SK-N-SH treated with all-trans-retinoic acid at 6 μM for 48 hours (cell line): ENCODE results near the gene SYNJ2.

Source experiments
- ATAC-seq: fragments of 200-7000 bp; cut with Tn5 transposase; 3 replicates; pipeline ENCODE4 v1.9.1; 2020; ENCODE audit warnings: mild to moderate bottlenecking, moderate library complexity
- ARNTL ChIP-seq: fragments of 450-650 bp; formaldehyde crosslinking; IDR thresholded peaks from 2 replicates; pipeline ENCODE4 v1.5.0; 2020; ENCODE audit warnings: low read depth, mild to moderate bottlenecking, moderate library complexity, borderline replicate concordance
- CREB5 ChIP-seq: fragments of 250-450 bp; sonication (Bioruptor Pico); IDR thresholded peaks from 2 replicates; pipeline ENCODE4 v1.5.1; 2020; ENCODE audit warnings: low read depth, mild to moderate bottlenecking, moderate library complexity
- CSDC2 ChIP-seq: fragments of 250-450 bp; sonication (Bioruptor Pico); IDR thresholded peaks from 2 replicates; pipeline ENCODE4 v1.5.0; 2020; ENCODE audit warnings: mild to moderate bottlenecking, moderate library complexity
- CSRNP3 ChIP-seq: fragments of 250-450 bp; sonication (Bioruptor Pico); IDR thresholded peaks from 2 replicates; pipeline ENCODE4 v1.5.1; 2021; ENCODE audit warnings: mild to moderate bottlenecking, moderate library complexity
- ESRRG ChIP-seq: fragments of 250-450 bp; sonication (Bioruptor Pico); IDR thresholded peaks from 2 replicates; pipeline ENCODE4 v1.6.1; 2021; ENCODE audit warnings: mild to moderate bottlenecking
- GLIS3 ChIP-seq: fragments of 250-450 bp; sonication (Bioruptor Pico); IDR thresholded peaks from 2 replicates; pipeline ENCODE4 v1.5.0; 2020; ENCODE audit warnings: mild to moderate bottlenecking, moderate library complexity
- ISL1 ChIP-seq: fragments of 250-450 bp; sonication (Bioruptor Pico); IDR thresholded peaks from 2 replicates; pipeline ENCODE4 v2.1.2; 2022; ENCODE audit warnings: mild to moderate bottlenecking, moderate library complexity
- OSR1 ChIP-seq: fragments of 250-450 bp; sonication (Bioruptor Pico); IDR thresholded peaks from 2 replicates; pipeline ENCODE4 v1.8.0; 2022; ENCODE audit warnings: moderate library complexity, mild to moderate bottlenecking, inconsistent platforms
- PATZ1 ChIP-seq: fragments of 250-450 bp; sonication (Bioruptor Pico); IDR thresholded peaks from 2 replicates; pipeline ENCODE4 v1.8.0; 2020; ENCODE audit warnings: mild to moderate bottlenecking, moderate library complexity, borderline replicate concordance
- PPARA ChIP-seq: fragments of 250-450 bp; sonication (Bioruptor Pico); IDR thresholded peaks from 2 replicates; pipeline ENCODE4 v1.5.0; 2020; ENCODE audit warnings: mild to moderate bottlenecking, borderline replicate concordance
- RARB ChIP-seq: fragments of 250-450 bp; sonication (Bioruptor Pico); IDR thresholded peaks from 2 replicates; pipeline ENCODE4 v1.8.0; 2021; ENCODE audit warnings: mild to moderate bottlenecking, moderate library complexity
- SNAI2 ChIP-seq: fragments of 250-450 bp; sonication (Bioruptor Pico); IDR thresholded peaks from 2 replicates; pipeline ENCODE4 v1.5.0; 2020; ENCODE audit warnings: mild to moderate bottlenecking, moderate library complexity
- TCF4 ChIP-seq: fragments of 250-450 bp; sonication (Bioruptor Pico); IDR thresholded peaks from 2 replicates; pipeline ENCODE4 v1.8.0; 2021; ENCODE audit warnings: mild to moderate bottlenecking, moderate library complexity, borderline replicate concordance
- TOX ChIP-seq: fragments of 250-450 bp; sonication (Bioruptor Pico); IDR thresholded peaks from 2 replicates; pipeline ENCODE4 v1.8.0; 2021; ENCODE audit warnings: mild to moderate bottlenecking, moderate library complexity, borderline replicate concordance
- TSHZ2 ChIP-seq: fragments of 250-450 bp; sonication (Bioruptor Pico); IDR thresholded peaks from 2 replicates; pipeline ENCODE4 v1.5.0; 2020; ENCODE audit warnings: mild to moderate bottlenecking, moderate library complexity
- ZC3H10 ChIP-seq: fragments of 250-450 bp; sonication (Bioruptor Pico); IDR thresholded peaks from 2 replicates; pipeline ENCODE4 v1.5.1; 2021; ENCODE audit warnings: mild to moderate bottlenecking, moderate library complexity
- ZFP3 ChIP-seq: fragments of 250-450 bp; sonication (Bioruptor Pico); IDR thresholded peaks from 2 replicates; pipeline ENCODE4 v1.5.0; 2020; ENCODE audit warnings: mild to moderate bottlenecking, moderate library complexity
- ZFP30 ChIP-seq: fragments of 450-650 bp; formaldehyde crosslinking; IDR thresholded peaks from 2 replicates; pipeline ENCODE4 v1.5.0; 2022; ENCODE audit warnings: mild to moderate bottlenecking, moderate library complexity
- ZNF565 ChIP-seq: fragments of 450-650 bp; formaldehyde crosslinking; conservative IDR thresholded peaks from 2 replicates; pipeline ENCODE4 v1.5.0; 2020; ENCODE audit warnings: low read depth, mild to moderate bottlenecking, moderate library complexity
- ZNF70 ChIP-seq: fragments of 450-650 bp; formaldehyde crosslinking; IDR thresholded peaks from 2 replicates; pipeline ENCODE4 v1.5.0; 2020; ENCODE audit warnings: mild to moderate bottlenecking, moderate library complexity
- ZNF8 ChIP-seq: fragments of 450-650 bp; formaldehyde crosslinking; IDR thresholded peaks from 2 replicates; pipeline ENCODE4 v1.5.0; 2020; ENCODE audit warnings: mild to moderate bottlenecking, moderate library complexity

Gene SYNJ2

GRCh38 chr6:158021814-158022748, 40.4 kb downstream of the SYNJ2 start (continued):
- no peak for TF ChIP-seq TSHZ2 (CRISPR knock-in tag)
- TF ChIP-seq ESRRG, result no peak
- no peak for TF ChIP-seq GLIS3 (CRISPR knock-in tag)
- TF ChIP-seq ZNF565 (CRISPR knock-in tag), result no peak
- TF ChIP-seq SNAI2 (CRISPR knock-in tag), result no peak
- TF ChIP-seq ZNF70 (CRISPR knock-in tag), result no peak
- no peak for TF ChIP-seq ZFP30

GRCh38 chr6:158022749-158023596, 41.3 kb downstream of the SYNJ2 start:
- TF ChIP-seq ESRRG (no peak), CSRNP3 (no peak), SNAI2 (CRISPR knock-in tag) (no peak)
- no peak for ATAC-seq

GRCh38 chr6:158023597-158023939, 41.9 kb downstream of the SYNJ2 start:
- no peak for ATAC-seq
- TF ChIP-seq ZC3H10 (CRISPR knock-in tag) (no peak), OSR1 (CRISPR knock-in tag) (no peak), PPARA (no peak), ZNF70 (CRISPR knock-in tag) (no peak), ZNF8 (CRISPR knock-in tag) (no peak), ISL1 (CRISPR knock-in tag) (no peak), CREB5 (CRISPR knock-in tag) (no peak), ZNF565 (CRISPR knock-in tag) (no peak), ZFP30 (no peak), SNAI2 (CRISPR knock-in tag) (no peak), TOX (no peak), CSDC2 (CRISPR knock-in tag) (no peak), CSRNP3 (no peak), TCF4 (CRISPR knock-in tag) (no peak), PATZ1 (CRISPR knock-in tag) (no peak), ARNTL (CRISPR knock-in tag) (no peak), ESRRG (no peak), ZFP3 (CRISPR knock-in tag) (no peak), RARB (CRISPR knock-in tag) (no peak), GLIS3 (CRISPR knock-in tag) (no peak)
- TF ChIP-seq, all 23 proteins: peak for 0
